HG03064 (cell line): ENCODE results near the gene USP50.
"Not testable (repeated sequence)": the region's sequence is repeated elsewhere in the genome, so short reads cannot be mapped to it uniquely, and the experiment has no call there.

Experiments
- ATAC-seq: cut with Tn5 transposase; IDR thresholded peaks from one replicate; pipeline ENCODE4 v1.9.1; 2021; ENCODE audit warnings: low read depth; ENCODE audit not compliant: unreplicated experiment

The USP50 gene

DNA sequence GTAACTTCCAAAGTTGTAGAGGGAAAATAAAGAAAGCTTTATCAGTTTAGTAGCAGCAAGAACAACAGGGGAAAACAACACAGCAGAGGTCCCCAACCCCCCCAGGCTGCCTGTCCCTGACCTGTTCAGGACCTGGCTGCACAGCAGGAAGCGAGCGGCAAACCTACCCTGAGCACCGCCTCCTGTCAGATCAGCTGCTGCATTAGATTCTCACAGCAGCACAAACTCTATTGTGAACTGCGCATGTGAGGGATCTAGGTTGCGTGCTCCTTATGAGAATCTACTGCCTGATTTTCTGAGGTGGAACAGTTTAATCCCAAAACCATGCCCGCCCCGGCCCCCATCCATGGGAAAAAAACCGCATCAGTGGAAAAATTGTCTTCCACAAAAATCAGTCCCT, 40.3 kb downstream of the USP50 start:
- ATAC-seq, result no peak

DNA sequence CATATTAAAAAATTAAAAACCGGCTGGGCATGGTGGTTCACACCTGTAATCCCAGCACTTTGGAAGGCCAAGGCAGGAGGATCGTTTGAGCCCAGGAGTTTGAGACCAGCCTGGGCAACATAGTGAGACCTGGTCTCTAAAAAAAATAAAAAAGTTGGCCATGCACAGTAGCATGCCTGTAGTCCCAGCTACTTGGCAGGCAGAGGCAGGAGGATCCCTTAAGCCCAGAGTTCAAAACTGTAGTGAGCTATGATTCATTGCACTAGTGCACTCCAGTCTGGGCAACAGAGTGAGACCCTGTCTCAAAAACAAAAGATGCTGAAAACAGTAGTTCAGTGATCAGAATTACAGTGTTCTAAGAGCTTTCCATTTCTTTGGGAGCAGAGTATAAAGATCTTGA, 40.8 kb downstream of the USP50 start:
- ATAC-seq, result not testable (repeated sequence)

DNA sequence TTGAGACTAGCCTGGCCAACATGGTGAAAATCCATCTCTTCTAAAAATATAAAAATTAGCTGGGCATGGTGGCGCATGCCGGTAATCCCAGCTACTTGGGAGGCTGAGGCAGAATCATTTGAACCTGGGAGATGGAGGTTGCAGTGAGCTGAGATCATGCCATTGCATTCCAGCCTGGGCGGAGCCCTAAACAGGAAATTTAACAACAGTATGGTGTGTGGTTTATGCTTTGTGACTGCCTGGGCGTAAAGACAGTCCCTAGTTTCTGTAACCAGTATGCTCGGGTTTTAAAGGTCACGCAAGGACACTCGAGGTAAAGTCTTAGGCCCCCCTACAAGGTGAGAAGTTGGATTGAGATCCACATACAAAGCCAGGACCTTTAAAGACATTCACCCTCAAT, 43.3 kb downstream of the USP50 start:
- no peak for ATAC-seq

DNA sequence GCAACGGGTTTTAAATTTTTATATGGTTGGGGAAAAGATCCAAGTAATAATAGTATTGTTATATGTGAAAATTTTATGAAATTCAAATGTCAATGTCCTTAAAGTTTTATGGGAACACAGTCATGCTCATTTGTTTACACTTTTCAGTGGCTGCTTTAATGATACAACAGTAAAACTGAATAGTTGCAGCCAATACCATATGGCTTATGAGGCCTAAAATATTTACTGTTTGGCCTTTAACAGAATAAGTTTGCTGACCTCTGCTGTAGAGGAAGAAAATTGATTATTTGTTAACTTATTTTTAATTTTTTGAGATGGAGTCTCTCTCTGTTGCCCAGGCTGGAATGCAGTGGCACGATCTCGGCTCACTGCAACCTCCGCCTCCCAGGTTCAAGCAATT, 44.7 kb downstream of the USP50 start:
- no peak for ATAC-seq

DNA sequence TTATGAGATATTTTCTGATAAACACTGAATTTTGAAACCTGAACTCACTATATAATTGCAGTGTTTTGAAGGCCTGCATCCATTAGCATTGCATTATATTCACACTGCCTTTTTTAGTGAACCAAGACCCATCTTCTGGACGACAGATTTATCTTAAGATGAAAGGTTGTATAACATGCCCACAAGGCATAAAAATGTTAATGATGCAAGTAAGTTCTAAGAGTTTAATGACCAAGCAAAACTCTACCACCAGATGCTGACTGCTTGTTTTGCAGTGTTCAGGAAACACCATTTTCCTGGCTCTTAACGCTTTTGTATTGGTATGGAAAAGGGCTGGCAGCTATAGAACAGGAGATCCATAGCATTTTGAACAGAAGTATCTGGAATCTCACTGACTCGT, 46.1 kb downstream of the USP50 start:
- no peak for ATAC-seq

DNA sequence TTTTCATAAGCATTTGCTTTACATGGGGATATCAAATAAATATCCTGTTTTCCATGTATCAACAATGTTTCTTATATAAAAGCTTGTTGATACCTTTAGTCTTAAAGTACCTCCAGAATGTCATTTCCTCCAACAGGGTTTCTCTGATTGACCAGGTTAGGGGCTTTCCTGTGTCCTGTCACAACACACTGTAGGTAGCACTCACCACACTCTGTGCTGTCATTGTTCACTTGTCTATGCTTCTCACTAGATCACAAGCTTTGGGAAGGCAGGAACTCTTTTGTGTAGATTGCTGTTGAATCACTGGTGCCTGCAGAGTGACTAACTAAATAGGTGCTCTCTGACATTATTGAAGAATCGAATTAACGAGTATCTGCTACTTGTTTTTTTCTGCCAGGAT, 49.8 kb downstream of the USP50 start:
- no peak for ATAC-seq

DNA sequence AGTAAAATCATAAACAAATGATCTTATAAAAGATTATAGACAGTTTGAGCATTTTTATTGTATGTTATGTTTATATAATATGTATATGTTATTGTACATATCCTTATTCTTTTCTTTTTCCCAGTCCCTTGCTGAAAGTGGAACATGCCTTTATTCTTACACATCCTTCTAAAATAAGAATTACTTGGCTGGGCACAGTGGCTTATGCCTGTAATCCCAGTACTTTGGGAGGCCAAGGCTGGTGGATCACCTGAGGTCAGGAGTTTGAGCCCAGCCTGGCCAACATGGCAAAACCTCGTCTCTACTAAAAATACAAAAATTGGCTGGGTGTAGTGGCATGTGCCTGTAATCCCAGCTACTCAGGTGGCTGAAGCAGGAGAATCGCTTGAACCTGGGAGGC, 51.9 kb downstream of the USP50 start:
- not testable (repeated sequence) for ATAC-seq

DNA sequence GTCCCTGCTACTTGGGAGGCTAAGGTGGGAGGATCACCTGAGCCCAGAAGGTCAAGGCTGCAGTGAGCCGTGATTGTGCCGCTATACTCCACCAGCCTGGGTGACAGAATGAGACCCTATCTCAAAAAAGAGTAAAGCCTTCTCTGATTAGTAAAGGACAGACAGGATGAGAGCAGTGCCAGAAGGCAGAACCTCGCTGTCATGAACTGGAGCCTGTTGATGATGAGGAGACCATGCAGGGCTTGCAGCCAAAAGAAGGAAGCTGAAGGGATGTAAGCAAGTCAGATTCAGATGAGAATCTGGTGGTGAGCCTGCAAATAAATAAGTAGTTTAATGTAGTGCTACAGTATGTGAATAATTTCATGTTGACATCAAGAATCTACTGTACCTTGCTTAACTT, 52.8 kb downstream of the USP50 start:
- ATAC-seq, result no peak

DNA sequence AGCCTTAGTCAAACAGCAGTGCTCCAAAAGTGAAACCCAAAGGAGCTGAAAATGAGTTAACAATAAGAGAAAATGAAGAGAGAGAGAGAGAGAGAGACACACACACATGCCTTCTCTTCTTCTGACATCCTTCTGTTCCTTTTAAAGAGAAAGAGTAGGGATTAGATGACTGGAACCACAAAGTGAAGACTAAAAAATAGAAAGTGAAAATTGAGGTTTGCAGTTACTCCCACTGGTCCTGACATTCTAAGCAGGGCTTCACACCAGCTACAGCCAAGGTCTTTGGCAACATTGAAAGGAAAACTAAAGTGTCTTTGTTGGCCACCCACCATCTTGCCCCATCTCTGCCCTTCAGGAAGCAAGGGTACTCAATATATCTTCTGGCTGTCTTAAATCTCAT, 59.2 kb downstream of the USP50 start:
- no peak for ATAC-seq

DNA sequence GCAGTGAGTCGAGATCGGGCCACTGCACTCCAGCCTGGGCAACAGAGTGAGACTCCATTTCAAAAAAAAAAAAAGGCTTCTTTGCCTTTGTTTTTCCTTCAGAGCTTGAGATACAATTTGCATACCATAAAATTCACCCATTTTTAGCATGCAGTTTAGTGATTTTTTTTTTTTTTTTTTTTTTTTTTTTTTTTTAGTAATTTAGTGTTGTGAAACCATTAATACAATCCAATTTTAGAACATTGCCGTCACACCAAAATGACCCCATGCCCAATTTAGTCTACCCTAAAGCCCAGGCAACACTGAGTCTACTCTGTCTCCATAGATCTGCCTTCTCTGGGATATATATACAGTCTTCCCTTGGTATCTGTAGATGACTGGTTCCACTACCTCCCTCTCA, 61.1 kb downstream of the USP50 start:
- ATAC-seq, result no peak

DNA sequence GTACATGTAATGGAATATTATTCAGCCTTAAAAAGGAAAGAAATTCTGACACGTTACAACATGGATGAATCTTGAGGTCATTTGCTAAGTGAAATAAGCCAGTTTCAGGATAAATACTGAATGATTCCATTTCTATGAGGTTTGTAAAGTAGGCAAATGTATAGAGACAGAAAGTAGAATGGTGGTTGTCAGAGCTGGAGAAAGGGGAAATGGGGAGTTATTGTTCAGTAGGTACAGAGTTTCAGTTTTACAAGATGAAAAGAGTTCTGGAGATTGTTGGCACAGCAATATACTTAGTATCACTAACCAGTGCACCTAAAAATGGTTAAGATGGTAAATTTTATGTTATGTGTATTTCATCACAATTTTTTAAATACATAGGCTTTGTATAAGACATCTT, 61.7 kb downstream of the USP50 start:
- ATAC-seq, result no peak

DNA sequence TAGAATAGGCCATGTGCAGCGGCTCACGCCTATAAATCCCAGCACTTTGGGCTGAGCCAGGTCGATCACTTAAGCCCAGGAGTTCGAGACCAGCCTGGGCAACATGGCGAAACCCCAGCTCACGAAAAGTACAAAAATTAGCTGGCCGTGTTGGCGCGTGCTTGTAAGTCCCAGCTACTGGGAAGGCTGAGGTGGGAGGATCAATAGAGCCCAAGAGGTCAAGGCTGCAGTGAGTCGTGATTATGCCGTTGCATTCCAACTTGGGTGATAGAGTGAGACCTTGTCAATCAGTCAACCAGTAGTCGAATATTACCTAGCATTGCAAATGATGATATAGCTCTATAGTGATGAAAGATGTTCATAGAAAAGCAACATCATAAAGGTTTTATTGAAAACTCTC, 70.3 kb downstream of the USP50 start:
- no peak for ATAC-seq

DNA sequence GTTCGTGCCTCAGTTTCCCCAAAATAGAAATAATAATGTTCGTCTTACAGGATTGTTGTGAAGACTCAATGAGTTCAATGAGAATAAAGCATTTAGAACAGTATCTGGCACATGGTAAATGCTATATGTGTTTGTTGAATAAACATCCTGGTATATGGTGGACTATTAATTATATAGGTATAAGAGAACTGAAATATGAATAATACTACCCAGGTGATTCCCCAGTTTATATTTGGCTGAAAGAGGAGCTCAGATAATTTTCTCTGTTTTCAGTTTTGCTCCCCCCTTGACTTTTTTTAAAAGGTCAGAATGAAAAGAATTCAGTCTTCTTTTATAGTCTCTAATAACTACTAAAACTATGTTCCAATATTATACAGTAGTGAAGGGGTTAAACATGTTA, 75.4 kb downstream of the USP50 start:
- no peak for ATAC-seq

DNA sequence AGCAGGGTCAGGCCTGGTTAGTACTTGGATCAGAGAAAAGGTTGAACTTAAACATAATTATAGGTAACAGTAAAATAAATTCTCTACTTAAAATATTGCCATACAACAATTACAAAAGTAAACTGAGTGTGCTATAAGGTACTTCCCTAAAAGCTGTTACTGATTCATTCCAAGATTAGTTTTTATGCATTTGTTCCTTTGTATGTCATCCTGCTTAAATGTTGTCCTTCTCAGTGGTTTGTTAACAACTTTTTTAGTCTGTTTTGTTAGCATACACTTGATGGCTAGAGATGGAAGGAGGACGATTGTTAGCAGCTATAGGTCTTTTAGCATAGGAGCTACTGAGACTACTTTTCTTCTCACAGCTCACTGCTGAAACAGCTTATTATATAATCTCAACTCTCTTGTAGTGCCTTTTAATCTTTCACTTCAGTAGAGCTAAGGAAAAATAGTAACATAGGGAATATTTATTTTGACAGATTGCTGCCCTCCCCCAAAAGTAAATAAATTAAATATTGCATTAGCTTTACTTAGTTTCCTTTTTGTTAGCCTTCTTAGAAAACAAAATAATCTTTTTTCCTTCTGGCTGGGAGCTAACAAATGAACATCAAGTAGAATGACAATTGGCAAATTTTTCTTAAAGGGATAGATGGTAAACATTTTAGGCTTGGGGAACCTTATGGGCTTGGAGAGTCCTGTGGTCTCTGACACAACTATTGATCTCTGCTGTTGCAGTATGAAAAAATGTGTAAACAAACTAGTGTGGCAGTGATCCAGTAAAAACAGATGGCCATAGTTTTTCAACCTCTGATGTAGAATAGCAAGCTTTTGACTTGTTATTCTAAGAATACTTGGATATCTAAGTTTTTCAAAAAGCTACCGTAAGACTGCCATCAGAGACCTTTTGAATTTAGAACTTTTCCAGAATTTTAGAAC, 82.8 kb downstream of the USP50 start:
- ATAC-seq, result no peak

DNA sequence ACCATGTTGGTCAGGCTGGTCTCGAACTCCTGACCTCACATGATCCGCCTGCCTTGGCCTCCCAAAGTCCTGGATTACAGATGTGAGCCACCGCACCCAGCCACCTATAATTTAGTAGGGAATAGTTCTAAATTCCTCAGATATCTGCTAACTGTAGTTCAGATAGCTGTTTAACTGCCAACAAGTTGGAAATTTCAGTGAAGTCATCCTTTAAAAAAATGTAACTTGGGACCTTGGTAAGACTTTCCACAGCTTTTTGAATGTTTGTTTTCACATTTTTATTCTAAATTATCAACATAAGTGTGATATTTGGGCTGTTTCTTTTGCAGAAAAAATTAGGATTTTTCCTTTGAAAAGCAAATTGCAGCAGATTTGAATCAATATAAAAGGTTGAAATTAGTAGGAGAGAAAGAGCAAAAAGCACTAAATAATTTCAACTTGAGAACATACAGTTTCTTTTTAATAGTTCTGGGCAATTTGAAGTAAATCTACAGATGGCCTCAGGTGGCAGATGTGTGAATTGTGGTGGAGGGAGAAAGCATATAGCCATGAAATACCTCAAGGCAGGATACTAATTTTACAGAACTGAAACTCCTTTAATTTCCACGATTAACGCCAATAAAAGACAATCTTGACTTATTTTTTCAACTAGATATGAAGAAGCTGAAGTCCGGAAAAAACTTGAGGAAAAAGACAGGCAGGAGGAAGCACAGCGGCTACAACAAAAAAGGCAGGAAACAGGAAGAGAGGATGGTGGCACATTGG, 87.9 kb downstream of the USP50 start:
- ATAC-seq, result no peak

DNA sequence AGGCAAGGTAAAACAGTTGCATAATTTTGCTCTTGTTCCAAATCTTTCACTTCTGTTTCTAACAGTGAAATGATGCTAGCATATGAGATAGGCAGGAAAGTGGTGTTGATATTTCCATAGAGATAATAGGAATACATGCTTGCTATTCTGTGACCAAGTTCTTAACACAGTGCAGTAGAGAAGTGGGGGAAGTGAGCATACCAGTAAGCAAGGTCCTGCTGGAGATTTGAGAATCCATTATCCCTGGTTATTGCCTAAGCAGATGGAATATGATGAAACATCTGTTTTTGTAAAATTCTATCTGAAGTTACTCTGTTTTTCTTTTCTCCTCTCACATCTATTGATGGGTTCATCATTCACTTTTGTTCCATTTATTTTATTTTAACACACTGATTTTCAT, 93.5 kb downstream of the USP50 start:
- ATAC-seq, result no peak
